PC-3 (cell line): ENCODE data around the gene CLASP1. TPM values are rescaled to one million over a fixed set of nuclear protein-coding genes. Genes with fewer than 3 reads are reported as not detected.

Experiments used
- ATAC-seq: fragments of 200-7000 bp; cut with Tn5 transposase; 2 replicates; pipeline ENCODE4 v1.9.1; 2020; ENCODE audit warnings: mild to moderate bottlenecking, moderate library complexity
- BruUV-seq: library from RNA; stranded (reverse); fragments of 400-500 nt; replicated peaks from 2 replicates; lab custom pipeline; 2021; lab: Mats Ljungman, UMichigan
- CTCF ChIA-PET: fragments of 300-600 bp; sonication (Branson Sonifier 250); formaldehyde crosslinking; loops from one replicate; lab custom pipeline; 2022; ENCODE audit warnings: antibody characterized with exemption; lab: Charles Lee
- POLR2A ChIA-PET: fragments of 300-600 bp; sonication (Branson Sonifier 250); formaldehyde crosslinking; loops from one replicate; lab custom pipeline; 2022; ENCODE audit warnings: antibody characterized with exemption; ENCODE audit not compliant: unreplicated experiment; lab: Charles Lee
- DNase-seq: peaks from one replicate; pipeline ENCODE4 v3.0.0-alpha.2; 2015
- H2AFZ ChIP-seq: fragments of 300-600 bp; sonication (generic); 2 replicates; pipeline ENCODE4 v1.6.0; 2016; ENCODE audit warnings: antibody characterized with exemption, low read length
- H3F3A ChIP-seq: fragments of 300-600 bp; sonication (generic); one replicate; pipeline ENCODE4 v1.6.0; 2017; ENCODE audit warnings: antibody characterized with exemption, low read length, control low read depth, mild to moderate bottlenecking; ENCODE audit not compliant: unreplicated experiment
- H3K27ac ChIP-seq: fragments of 300-600 bp; sonication (generic); 2 replicates; pipeline ENCODE4 v1.5.1; 2016; ENCODE audit warnings: mild to moderate bottlenecking, low read length
- H3K27me3 ChIP-seq: fragments of 300-600 bp; sonication (generic); 2 replicates; pipeline ENCODE4 v1.6.1; 2016; ENCODE audit warnings: low read length, mixed read lengths
- H3K36me3 ChIP-seq: fragments of 300-600 bp; sonication (generic); 2 replicates; pipeline ENCODE4 v1.6.1; 2016; ENCODE audit warnings: low read depth, mixed run types, low read length, mixed read lengths
- H3K4me1 ChIP-seq: fragments of 300-600 bp; sonication (generic); 2 replicates; pipeline ENCODE4 v1.5.1; 2016; ENCODE audit warnings: low read length; ENCODE audit not compliant: insufficient read depth
- H3K4me2 ChIP-seq: fragments of 300-600 bp; sonication (generic); 2 replicates; pipeline ENCODE4 v1.6.0; 2016; ENCODE audit warnings: low read length
- H3K4me3 ChIP-seq: fragments of 300-600 bp; sonication (generic); 2 replicates; pipeline ENCODE4 v1.5.1; 2016; ENCODE audit warnings: mild to moderate bottlenecking, low read length, mixed read lengths
- H3K79me2 ChIP-seq: fragments of 300-600 bp; sonication (generic); 2 replicates; pipeline ENCODE4 v1.6.1; 2017; ENCODE audit warnings: low read length, mixed read lengths
- H3K9ac ChIP-seq: fragments of 300-600 bp; sonication (generic); 2 replicates; pipeline ENCODE4 v1.6.0; 2016; ENCODE audit warnings: mild to moderate bottlenecking, low read length
- H3K9me2 ChIP-seq: fragments of 300-600 bp; sonication (generic); replicated peaks from 2 replicates; pipeline ENCODE4 v1.6.1; 2016; ENCODE audit warnings: mixed run types, low read length, mixed read lengths
- H3K9me3 ChIP-seq: fragments of 300-600 bp; sonication (generic); 2 replicates; pipeline ENCODE4 v1.6.1; 2016; ENCODE audit warnings: low read length, mixed read lengths
- H4K20me1 ChIP-seq: fragments of 300-600 bp; sonication (generic); 2 replicates; pipeline ENCODE4 v1.6.1; 2016; ENCODE audit warnings: low read length, mixed read lengths
- EZH2 ChIP-seq: fragments of 300-600 bp; sonication (generic); IDR thresholded peaks from one replicate; pipeline ENCODE4 v1.6.1; 2017; ENCODE audit warnings: antibody characterized with exemption, mild to moderate bottlenecking, low read length; ENCODE audit not compliant: unreplicated experiment
- EZH2phosphoT487 ChIP-seq: fragments of 300-600 bp; sonication (generic); IDR thresholded peaks from 2 replicates; pipeline ENCODE4 v1.6.1; 2018; ENCODE audit warnings: mild to moderate bottlenecking, antibody characterized with exemption, low read length, borderline replicate concordance
- intact Hi-C: fragments of 100-400 bp; cut with micrococcal nuclease; formaldehyde crosslinking; loops from 2 replicates; pipeline ENCODE4 v1.9.0; 2023
- total RNA-seq: library from RNA; depleted of rRNA; stranded (reverse); fragments of >200 nt; gene quantifications from 2 replicates; pipeline ENCODE4 v1.2.3, GENCODE V29; 2014
- TF ChIP-seq, protein P1 (sequence below): fragments of 300-600 bp; sonication (generic); conservative IDR thresholded peaks from 2 replicates; pipeline ENCODE4 v1.5.1; 2017; ENCODE audit warnings: antibody characterized with exemption, low read depth, mild to moderate bottlenecking, low read length

The CLASP1 gene
- total RNA-seq, 1 experiment from 2014 or later, result 24.3 TPM

DNA sequence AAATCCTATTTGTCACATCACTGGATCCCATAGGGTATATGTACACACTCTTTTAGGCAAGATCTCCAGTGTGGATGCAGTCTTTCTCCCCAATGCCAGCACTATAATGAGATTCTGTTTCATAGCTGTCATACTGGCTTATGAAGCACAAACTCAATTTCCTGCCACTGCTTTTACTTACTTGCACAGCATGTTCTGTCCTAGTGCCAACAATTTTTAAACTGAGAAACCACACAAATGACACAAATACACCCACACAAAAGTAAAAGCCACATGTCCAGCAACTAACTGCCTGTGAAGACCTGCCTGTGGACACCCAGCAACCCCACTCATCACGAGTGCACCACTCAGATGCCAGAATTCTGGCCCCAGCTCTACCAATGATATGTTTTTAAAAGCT, 148.2 kb downstream of the CLASP1 start:
- peaks cover 46% of the 10 kb centered on the region for H3K4me1 ChIP-seq
- peak overlapping the region; percentile 72 for H3K27ac ChIP-seq
- H3K9me3 ChIP-seq, result no peaks in the 10 kb centered on the region
- H3K9me2 ChIP-seq, result no peaks in the 10 kb centered on the region
- intact Hi-C loops, result loop anchor here (2.0 kb wide), 1 partner anchor 24 kb away; no protein-coding TSS in a partner anchor
- no peaks in the 10 kb centered on the region for H3K27me3 ChIP-seq
- peak; percentile 40 for DNase-seq
- ATAC-seq, result no peak
- CTCF ChIA-PET, result no interaction called here
- H3K79me2 ChIP-seq, result peaks cover 8% of the 10 kb centered on the region
- no peak overlapping the region for H3K9ac ChIP-seq
- POLR2A ChIA-PET, result no interaction called here
- BruUV-seq, result no TSS peak
- H4K20me1 ChIP-seq, result no peaks in the 10 kb centered on the region
- no peak overlapping the region for H2AFZ ChIP-seq
- H3F3A ChIP-seq, result peaks cover 4% of the 10 kb centered on the region
- H3K4me3 ChIP-seq, result no peak overlapping the region
- H3K36me3 ChIP-seq, result no peaks in the 10 kb centered on the region; the same call in none of the 2 replicates
- TF ChIP-seq EZH2phosphoT487 (no peak), EZH2 (no peak)
- TF ChIP-seq, protein P1, sequence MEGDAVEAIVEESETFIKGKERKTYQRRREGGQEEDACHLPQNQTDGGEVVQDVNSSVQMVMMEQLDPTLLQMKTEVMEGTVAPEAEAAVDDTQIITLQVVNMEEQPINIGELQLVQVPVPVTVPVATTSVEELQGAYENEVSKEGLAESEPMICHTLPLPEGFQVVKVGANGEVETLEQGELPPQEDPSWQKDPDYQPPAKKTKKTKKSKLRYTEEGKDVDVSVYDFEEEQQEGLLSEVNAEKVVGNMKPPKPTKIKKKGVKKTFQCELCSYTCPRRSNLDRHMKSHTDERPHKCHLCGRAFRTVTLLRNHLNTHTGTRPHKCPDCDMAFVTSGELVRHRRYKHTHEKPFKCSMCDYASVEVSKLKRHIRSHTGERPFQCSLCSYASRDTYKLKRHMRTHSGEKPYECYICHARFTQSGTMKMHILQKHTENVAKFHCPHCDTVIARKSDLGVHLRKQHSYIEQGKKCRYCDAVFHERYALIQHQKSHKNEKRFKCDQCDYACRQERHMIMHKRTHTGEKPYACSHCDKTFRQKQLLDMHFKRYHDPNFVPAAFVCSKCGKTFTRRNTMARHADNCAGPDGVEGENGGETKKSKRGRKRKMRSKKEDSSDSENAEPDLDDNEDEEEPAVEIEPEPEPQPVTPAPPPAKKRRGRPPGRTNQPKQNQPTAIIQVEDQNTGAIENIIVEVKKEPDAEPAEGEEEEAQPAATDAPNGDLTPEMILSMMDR, result no peak
- peak overlapping the region; percentile 64 for H3K4me2 ChIP-seq

DNA sequence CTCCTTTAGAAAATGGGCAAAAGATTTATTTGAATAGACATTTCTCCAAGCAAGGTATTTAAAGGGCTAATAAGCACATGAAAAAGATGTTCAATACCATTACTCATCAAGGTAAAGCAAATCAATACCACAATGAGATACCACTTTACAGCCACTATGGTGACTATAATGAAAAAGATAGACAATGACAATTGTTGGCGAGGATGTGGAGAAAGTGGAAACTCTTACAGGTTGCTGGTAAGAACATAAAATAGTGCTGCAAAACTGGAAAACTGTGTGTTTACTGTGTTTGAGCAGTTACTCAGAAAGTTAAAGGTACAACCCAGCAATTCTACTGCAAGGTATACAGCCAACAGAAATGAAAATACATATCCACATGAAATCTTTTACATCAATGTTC, 150.5 kb downstream of the CLASP1 start:
- Histone ChIP-seq H3K27me3 (no peaks in the 10 kb centered on the region), H3K36me3 (no peaks in the 10 kb centered on the region; the same call in none of the 2 replicates), H3F3A (peaks cover 4% of the 10 kb centered on the region), H2AFZ (no peak overlapping the region), H3K9me2 (no peaks in the 10 kb centered on the region), H3K27ac (no peak overlapping the region), H3K9me3 (no peaks in the 10 kb centered on the region), H3K9ac (no peak overlapping the region), H3K79me2 (no peaks in the 10 kb centered on the region), H4K20me1 (no peaks in the 10 kb centered on the region), H3K4me2 (no peak overlapping the region), H3K4me1 (peaks cover 31% of the 10 kb centered on the region), H3K4me3 (no peak overlapping the region)
- CTCF ChIA-PET, result no interaction called here
- no peak for ATAC-seq
- BruUV-seq, result no TSS peak
- TF ChIP-seq EZH2 (no peak), EZH2phosphoT487 (no peak)
- TF ChIP-seq, protein P1, result no peak
- POLR2A ChIA-PET, result no interaction called here
- DNase-seq, result no peak
- intact Hi-C loops, result no loop called here

DNA sequence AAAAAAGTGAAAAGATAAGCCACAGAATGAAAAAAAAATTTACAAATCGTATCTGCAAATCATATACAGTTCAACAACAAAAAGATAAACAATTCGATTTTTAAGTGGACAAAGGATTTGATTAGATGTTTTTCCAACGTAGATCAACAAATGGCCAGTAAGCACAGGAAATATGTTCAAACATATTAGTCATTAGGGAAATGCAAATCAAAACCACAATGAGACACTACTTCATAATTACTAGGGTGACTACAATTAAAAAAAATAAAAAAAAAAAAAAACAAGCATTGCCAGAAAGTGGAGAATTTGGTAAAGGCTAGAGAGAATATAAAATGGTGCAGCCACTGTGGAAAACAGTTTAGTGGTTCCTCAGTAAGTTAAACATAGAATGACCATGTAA, 156.9 kb downstream of the CLASP1 start:
- H3K36me3 ChIP-seq, result no peaks in the 10 kb centered on the region
- H2AFZ ChIP-seq, result no peak overlapping the region
- ATAC-seq (no peak), DNase-seq (no peak)
- H3K27ac ChIP-seq, result no peak overlapping the region
- H4K20me1 ChIP-seq, result no peaks in the 10 kb centered on the region
- BruUV-seq, result no TSS peak
- H3F3A ChIP-seq, result no peaks in the 10 kb centered on the region
- H3K4me2 ChIP-seq, result no peak overlapping the region
- no peaks in the 10 kb centered on the region for H3K9me2 ChIP-seq
- no peaks in the 10 kb centered on the region for H3K9me3 ChIP-seq
- no peaks in the 10 kb centered on the region for H3K27me3 ChIP-seq
- ChIA-PET POLR2A (no interaction called here), CTCF (no interaction called here)
- no peak overlapping the region for H3K9ac ChIP-seq
- H3K4me3 ChIP-seq, result no peak overlapping the region
- H3K79me2 ChIP-seq, result no peaks in the 10 kb centered on the region; the same call in 1 of the 2 replicates
- intact Hi-C loops, result no loop called here
- TF ChIP-seq EZH2phosphoT487 (no peak), EZH2 (no peak)
- TF ChIP-seq, protein P1, result no peak
- H3K4me1 ChIP-seq, result peaks cover 8% of the 10 kb centered on the region
